SU-DHL-6 (cell line): Measurements from ENCODE around the gene CHCHD5.
A peak's percentile ranks its signal among the peaks of the same experiment; 100 is the strongest.

ENCODE experiments used
- H2AFZ ChIP-seq: fragments of 200-600 bp; sonication (generic); 2 replicates; pipeline ENCODE4 v1.6.1; 2014; ENCODE audit warnings: low read depth, mild to moderate bottlenecking, moderate library complexity, mixed read lengths, antibody characterized with exemption, low read length; ENCODE audit not compliant: severe bottlenecking
- H3F3A ChIP-seq: fragments of 200-600 bp; shearing (Covaris generic); 2 replicates; pipeline ENCODE4 v1.6.0; 2016; ENCODE audit warnings: antibody characterized with exemption, mild to moderate bottlenecking; ENCODE audit not compliant: insufficient read depth
- H3K27ac ChIP-seq: fragments of 200-600 bp; sonication (generic); 2 replicates; pipeline ENCODE4 v1.5.1; 2016; ENCODE audit warnings: low read depth, mild to moderate bottlenecking, low read length, moderate library complexity, mixed read lengths
- H3K27me3 ChIP-seq: fragments of 200-600 bp; sonication (generic), shearing (Covaris generic); 2 replicates; pipeline ENCODE4 v1.6.0; 2014; ENCODE audit warnings: mild to moderate bottlenecking, low read length
- H3K36me3 ChIP-seq: fragments of 200-600 bp; sonication (generic); 2 replicates; pipeline ENCODE4 v1.6.1; 2014; ENCODE audit warnings: mild to moderate bottlenecking, low read length, mixed read lengths
- H3K4me2 ChIP-seq: fragments of 300-600, 200-600 bp; shearing (Covaris generic), sonication (generic); 2 replicates; pipeline ENCODE4 v1.6.0; 2014; ENCODE audit warnings: low read length, low read depth, mild to moderate bottlenecking; ENCODE audit not compliant: poor library complexity, severe bottlenecking
- H3K4me3 ChIP-seq: fragments of 200-600 bp; sonication (generic); 2 replicates; pipeline ENCODE4 v1.5.1; 2014; ENCODE audit warnings: antibody characterized with exemption, low read length, mild to moderate bottlenecking, mixed read lengths; ENCODE audit not compliant: insufficient read depth, poor library complexity, severe bottlenecking
- H3K79me2 ChIP-seq: fragments of 200-600 bp; sonication (generic); 2 replicates; pipeline ENCODE4 v1.6.1; 2014; ENCODE audit warnings: mild to moderate bottlenecking, low read length, moderate library complexity; ENCODE audit not compliant: insufficient read depth
- H3K9ac ChIP-seq: fragments of 200-600 bp; sonication (generic); 2 replicates; pipeline ENCODE4 v1.7.0; 2014; ENCODE audit warnings: mild to moderate bottlenecking, low read length
- H3K9me2 ChIP-seq: fragments of 200-600 bp; sonication (generic); replicated peaks from 2 replicates; pipeline ENCODE4 v1.6.1; 2014; ENCODE audit warnings: low read length; ENCODE audit not compliant: insufficient read depth
- H3K9me3 ChIP-seq: fragments of 200-600 bp; sonication (generic); 2 replicates; pipeline ENCODE4 v1.6.1; 2014; ENCODE audit warnings: low read length, mixed read lengths; ENCODE audit not compliant: insufficient read depth
- H4K20me1 ChIP-seq: fragments of 200-600 bp; sonication (generic); 2 replicates; pipeline ENCODE4 v1.6.1; 2014; ENCODE audit warnings: low read depth, mild to moderate bottlenecking, antibody characterized with exemption, low read length, moderate library complexity, mixed read lengths
- EZH2phosphoT487 ChIP-seq: fragments of 200-600 bp; sonication (generic), shearing (Covaris generic); conservative IDR thresholded peaks from 2 replicates; pipeline ENCODE4 v1.6.1; 2018; ENCODE audit warnings: mild to moderate bottlenecking, antibody characterized with exemption, low read length, moderate library complexity, mixed read lengths
- TF ChIP-seq, protein P1 (sequence below): fragments of 200-600 bp; sonication (generic); IDR thresholded peaks from one replicate; pipeline ENCODE4 v1.5.1; 2017; ENCODE audit warnings: antibody characterized with exemption, mild to moderate bottlenecking, low read length, moderate library complexity; ENCODE audit not compliant: insufficient read depth, poor library complexity, severe bottlenecking

CHCHD5 gene

DNA sequence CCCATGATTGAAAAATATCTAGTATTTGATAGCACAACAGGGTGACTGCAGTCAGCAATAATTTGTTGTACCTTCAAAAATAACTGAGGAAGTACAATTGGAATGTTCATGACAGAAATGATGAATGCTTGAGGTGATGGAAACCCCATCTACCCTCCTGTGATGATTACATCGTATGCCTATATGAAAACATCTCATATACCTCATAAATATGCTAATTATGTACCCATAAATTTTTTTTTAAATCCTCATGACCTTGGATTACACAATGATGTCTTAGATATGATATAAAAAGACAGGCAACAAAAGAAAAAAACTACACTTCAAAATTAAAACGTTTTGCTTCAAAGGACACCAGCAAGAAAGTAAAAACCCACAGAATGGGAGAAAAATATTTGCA, 43.5 kb upstream of the CHCHD5 start:
- no peak for TF ChIP-seq EZH2phosphoT487
- TF ChIP-seq, protein P1, sequence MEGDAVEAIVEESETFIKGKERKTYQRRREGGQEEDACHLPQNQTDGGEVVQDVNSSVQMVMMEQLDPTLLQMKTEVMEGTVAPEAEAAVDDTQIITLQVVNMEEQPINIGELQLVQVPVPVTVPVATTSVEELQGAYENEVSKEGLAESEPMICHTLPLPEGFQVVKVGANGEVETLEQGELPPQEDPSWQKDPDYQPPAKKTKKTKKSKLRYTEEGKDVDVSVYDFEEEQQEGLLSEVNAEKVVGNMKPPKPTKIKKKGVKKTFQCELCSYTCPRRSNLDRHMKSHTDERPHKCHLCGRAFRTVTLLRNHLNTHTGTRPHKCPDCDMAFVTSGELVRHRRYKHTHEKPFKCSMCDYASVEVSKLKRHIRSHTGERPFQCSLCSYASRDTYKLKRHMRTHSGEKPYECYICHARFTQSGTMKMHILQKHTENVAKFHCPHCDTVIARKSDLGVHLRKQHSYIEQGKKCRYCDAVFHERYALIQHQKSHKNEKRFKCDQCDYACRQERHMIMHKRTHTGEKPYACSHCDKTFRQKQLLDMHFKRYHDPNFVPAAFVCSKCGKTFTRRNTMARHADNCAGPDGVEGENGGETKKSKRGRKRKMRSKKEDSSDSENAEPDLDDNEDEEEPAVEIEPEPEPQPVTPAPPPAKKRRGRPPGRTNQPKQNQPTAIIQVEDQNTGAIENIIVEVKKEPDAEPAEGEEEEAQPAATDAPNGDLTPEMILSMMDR, result no peak
- peak overlapping the region; percentile 76 for H3K4me3 ChIP-seq
- peaks cover 38% of the 10 kb centered on the region for H3K79me2 ChIP-seq
- H3K27ac ChIP-seq, result peak overlapping the region; percentile 82
- no peaks in the 10 kb centered on the region for H3K36me3 ChIP-seq
- H4K20me1 ChIP-seq, result no peaks in the 10 kb centered on the region
- no peaks in the 10 kb centered on the region for H3K27me3 ChIP-seq
- H3K9me3 ChIP-seq, result no peaks in the 10 kb centered on the region
- H3K9me2 ChIP-seq, result no peaks in the 10 kb centered on the region
- peak overlapping the region; percentile 91 for H2AFZ ChIP-seq
- peaks cover 21% of the 10 kb centered on the region for H3F3A ChIP-seq
- peak overlapping the region; percentile 87 for H3K4me2 ChIP-seq
- H3K9ac ChIP-seq, result peak overlapping the region; percentile 82

DNA sequence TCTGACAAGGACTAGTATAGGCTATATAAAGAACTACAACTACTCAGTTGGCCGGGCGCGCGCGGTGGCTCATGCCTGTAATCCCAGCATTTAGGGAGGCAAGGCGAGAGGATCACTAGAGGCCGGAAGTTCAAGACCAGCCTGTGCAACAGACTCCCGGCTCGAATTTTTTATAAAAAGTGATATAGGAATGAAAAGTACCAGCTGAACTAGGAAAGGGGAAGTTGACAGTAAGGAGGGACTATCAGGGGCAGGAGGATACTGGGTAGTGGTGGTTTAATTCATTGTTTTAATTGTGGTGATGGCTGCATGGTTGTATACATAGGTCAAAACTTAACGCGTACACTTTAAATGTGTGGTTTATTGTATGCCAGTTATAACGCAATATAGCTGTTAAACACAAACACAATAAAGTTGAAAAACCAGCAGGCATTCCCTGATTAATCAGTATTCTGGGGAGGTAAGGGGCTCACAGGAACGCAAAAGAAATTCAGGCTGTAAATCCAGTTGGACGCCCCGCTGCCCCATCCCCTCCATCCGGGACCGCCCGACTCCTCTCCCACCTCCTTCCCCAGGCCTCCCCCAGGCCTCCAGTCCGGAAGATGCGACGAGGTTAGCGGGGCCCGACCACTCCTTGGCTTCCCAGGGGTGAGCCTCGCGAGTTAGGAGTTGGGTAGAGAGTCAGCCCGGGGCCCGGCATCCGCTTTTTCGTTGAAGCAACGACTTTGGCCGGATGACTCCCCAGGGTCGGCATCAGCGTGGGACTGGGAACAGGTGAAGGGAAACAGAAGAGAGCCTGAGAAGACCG, 42.9 kb upstream of the CHCHD5 start:
- Histone ChIP-seq H3K9ac (peak overlapping the region; percentile 82), H3F3A (peaks cover 21% of the 10 kb centered on the region), H3K9me2 (no peaks in the 10 kb centered on the region), H3K9me3 (no peaks in the 10 kb centered on the region), H3K4me3 (peak overlapping the region; percentile 76), H3K36me3 (no peaks in the 10 kb centered on the region), H3K27ac (peak overlapping the region; percentile 82), H4K20me1 (no peaks in the 10 kb centered on the region), H2AFZ (peak overlapping the region; percentile 91), H3K79me2 (peaks cover 43% of the 10 kb centered on the region), H3K4me2 (peak overlapping the region; percentile 87), H3K27me3 (no peaks in the 10 kb centered on the region)
- TF ChIP-seq, protein P1, result no peak
- TF ChIP-seq EZH2phosphoT487, result no peak

DNA sequence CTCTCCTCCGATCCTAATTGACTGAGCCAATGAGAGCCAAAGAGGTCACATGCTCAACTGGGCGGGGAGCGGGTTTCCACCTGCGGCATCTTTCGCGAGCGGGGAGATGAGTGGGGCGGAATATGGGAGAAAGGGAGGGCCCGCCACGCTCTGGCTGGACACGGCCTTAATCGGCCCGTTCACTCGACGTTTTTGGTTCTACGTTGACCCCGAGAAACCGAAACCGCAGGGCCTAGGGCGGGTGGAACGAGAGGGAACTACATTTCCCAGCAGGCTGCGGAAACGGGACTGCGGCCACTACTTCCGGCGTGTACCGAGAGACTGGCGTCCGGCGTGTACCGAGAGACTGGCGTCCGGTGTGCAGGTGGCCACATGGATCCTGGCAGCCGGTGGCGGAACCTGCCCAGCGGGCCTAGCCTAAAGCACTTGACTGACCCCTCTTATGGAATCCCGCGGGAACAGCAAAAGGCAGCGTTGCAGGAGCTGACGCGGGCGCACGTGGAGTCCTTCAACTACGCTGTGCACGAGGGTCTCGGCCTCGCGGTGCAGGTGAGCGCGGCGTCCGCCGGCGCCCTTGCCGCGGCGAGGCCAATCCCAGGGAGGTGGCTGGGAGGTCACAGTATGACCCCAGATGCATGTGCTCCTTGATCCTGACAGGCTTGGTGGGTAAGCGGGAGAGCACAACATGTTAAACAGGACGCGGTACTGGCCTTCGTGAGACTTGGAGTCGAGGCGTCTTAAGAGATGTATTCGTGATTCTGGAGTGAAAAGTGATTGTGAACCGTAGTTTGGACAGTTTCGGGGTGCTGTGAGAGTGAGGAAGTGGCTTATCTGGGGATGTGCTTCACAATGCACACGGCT, 42.1 kb upstream of the CHCHD5 start, which contains the start of gene POLR1B:
TSS of gene POLR1B (plus strand) at position 343 of the 861 bp plus-strand sequence. CDS start at position 373, 30 bp downstream.
- Histone ChIP-seq H3K9me3 (no peaks in the 10 kb centered on the region), H3K79me2 (peaks cover 50% of the 10 kb centered on the region), H3K4me2 (peak within 1 kb of the TSS; percentile 87), H2AFZ (peak within 1 kb of the TSS; percentile 91), H3K4me3 (peak within 1 kb of the TSS; percentile 76), H3K9me2 (no peaks in the 10 kb centered on the region), H3K27ac (peak within 1 kb of the TSS; percentile 82), H3K27me3 (no peaks in the 10 kb centered on the region), H3F3A (peaks cover 21% of the 10 kb centered on the region), H3K36me3 (peaks cover 7% of the 10 kb centered on the region), H3K9ac (peak within 1 kb of the TSS; percentile 82), H4K20me1 (no peaks in the 10 kb centered on the region)
- TF ChIP-seq, protein P1, result no peak
- no peak for TF ChIP-seq EZH2phosphoT487
